ENCODE data around the gene PDZD8.

PDZD8 gene, protein sequence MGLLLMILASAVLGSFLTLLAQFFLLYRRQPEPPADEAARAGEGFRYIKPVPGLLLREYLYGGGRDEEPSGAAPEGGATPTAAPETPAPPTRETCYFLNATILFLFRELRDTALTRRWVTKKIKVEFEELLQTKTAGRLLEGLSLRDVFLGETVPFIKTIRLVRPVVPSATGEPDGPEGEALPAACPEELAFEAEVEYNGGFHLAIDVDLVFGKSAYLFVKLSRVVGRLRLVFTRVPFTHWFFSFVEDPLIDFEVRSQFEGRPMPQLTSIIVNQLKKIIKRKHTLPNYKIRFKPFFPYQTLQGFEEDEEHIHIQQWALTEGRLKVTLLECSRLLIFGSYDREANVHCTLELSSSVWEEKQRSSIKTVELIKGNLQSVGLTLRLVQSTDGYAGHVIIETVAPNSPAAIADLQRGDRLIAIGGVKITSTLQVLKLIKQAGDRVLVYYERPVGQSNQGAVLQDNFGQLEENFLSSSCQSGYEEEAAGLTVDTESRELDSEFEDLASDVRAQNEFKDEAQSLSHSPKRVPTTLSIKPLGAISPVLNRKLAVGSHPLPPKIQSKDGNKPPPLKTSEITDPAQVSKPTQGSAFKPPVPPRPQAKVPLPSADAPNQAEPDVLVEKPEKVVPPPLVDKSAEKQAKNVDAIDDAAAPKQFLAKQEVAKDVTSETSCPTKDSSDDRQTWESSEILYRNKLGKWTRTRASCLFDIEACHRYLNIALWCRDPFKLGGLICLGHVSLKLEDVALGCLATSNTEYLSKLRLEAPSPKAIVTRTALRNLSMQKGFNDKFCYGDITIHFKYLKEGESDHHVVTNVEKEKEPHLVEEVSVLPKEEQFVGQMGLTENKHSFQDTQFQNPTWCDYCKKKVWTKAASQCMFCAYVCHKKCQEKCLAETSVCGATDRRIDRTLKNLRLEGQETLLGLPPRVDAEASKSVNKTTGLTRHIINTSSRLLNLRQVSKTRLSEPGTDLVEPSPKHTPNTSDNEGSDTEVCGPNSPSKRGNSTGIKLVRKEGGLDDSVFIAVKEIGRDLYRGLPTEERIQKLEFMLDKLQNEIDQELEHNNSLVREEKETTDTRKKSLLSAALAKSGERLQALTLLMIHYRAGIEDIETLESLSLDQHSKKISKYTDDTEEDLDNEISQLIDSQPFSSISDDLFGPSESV

DNA sequence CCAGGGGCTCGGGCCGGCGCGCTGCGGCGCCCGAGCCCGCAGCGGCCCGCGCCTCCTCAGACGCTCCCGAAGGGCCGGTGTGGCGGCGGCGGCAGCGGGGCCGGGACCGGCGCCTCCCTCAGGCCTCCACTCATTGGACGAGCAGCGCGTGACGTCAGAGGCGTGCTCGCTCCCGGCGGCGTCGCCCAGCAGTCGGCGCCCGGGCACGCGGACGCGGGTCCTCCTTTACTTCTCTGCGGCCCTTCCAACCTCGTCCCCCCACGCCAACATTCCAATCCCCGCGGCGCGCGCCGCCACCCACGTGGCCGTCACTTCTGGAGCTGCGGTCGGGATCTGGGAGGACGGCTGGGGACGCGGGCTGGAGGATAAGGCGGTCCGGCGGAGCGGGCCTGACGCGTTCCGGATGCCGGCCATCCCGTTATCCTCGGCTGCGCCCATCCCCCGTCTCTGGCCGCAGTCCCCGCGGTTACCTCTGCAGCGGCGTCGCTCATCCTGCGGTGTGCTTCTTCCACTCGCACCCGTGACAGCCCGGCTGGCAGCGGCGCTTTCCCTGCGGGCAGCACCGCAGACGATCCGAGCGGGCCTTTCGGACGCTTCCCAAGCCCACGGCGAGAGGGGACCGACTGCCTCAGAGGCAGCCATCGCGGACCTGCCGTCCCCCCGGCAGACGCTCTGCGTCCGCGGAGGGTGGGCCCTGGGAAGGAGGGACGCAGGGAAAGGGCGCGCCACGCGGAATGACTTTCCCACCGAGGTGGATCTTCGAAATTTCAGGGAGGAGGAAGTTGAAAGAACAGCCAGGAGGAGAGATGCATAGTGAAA lies at the start of gene PDZD8:
TSS of gene PDZD8 (minus strand) at position 81 of the 819 bp plus-strand sequence. CDS start 213 bp downstream, outside the sequence.
- DNase-seq: peak; percentile 87

DNA sequence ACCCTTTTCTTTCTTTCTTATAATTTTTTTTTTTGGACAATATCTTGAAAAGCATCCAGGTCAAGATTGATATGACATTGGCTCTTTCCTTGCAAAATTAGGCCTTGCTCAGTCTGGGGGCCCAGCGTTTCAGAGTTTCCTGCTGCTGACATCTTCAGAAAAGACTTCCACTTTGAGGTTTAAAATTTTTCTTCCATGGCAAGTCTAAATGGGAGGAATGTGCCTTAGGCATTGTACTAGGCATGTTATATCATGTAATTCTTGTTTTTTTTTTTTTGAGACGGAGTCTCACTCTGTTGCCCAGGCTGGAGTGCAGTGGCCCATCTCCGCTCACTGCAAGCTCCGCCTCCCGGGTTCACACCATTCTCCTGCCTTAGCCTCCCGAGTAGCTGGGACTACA lies 48.9 kb upstream of the PDZD8 start:
- no peak for DNase-seq

DNA sequence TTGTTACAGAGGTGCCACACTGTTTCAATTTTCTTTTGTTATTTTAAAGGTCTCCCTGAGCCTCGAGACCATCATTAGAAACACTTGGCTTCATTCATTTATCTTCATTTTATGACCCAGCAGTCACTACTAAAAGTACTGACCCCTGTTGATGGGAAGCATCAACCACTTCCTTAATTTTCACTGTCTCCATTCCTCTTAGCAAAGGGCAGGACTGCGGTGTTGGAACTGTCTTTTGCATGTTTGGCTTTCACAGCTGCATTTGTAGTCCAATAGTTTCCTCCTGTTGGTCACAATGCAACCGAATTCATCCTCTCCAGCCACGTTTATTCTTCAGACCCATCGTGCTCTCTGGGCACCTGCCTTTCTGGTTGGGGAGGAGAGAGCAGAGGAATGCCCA lies 46.7 kb upstream of the PDZD8 start:
- DNase-seq: no peak

DNA sequence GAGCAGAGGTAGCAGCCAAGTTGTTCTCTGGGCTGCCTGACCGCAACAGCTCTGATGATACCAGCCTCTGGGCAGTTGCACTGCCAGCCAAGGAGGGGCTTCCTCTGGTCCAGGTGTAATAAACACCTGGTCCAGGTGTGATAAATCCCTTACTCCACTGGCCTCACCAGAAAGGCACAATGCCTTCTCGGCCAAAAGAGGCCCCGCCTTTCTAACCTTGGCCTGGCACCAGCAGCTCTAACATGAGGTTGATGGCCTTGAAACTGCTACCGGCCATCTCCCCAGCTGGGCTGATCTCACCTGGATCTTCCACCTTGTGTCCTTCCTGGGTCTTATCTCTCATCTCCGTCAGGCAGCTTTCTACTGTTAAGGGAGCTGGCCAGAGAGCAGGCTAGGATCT lies 45.5 kb upstream of the PDZD8 start:
- DNase-seq: no peak

DNA sequence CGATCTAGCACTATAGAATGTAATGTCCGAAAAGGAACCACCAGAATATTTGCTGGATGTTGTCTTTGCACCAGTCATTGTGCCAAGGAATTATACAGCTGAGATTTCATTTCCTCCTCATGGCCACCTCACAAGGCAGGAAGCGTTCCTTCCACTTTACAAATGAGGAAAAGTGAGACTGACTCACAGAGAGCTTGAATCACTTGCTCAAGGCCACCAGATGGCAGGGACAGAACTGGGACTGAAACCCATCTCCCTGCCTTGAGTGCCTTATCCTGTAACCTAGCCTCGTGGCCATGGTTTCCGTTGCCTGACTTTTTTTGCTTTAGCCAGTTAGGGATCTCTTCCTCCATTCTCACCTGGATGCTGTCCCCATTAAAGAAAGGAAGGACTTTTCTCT lies 44.7 kb upstream of the PDZD8 start:
- DNase-seq: no peak

DNA sequence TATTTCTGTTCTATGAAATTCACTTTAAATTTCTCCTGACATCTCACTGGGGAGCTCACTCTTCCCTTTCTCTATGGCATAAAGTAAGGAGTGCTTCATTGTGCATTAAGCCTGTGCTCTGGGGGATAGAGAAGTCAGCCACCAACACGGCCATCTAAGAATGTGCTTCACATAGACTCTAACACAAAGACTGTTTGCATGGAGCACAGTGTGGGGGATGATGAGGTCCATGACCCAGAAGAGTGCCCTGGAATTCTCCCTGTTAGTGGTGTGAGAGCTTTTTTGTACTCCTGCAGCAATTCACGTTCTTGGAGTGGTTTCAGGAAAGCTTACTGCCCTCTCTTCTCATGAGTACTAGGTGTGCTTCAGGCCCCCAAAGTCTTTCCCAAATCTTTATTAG lies 43.9 kb upstream of the PDZD8 start:
- DNase-seq: no peak

DNA sequence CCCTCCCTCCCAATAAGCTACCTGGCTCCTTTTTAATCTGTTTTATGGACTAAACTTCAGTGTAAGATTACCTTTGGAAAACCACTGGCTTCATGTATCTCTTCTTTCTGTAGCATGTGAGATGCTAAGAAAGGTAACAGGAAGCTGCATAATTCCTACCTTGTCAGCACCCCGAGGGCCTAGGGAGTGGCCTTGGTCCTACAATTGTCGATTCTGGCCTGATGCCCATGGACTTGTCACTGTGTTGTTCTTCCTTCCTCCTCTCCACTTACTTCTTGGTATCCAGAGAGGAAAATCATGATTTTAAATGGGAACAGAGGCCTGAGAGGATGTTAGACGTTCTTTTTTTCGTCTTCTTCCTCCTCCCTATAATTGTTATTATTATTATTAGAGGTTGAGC lies 42.9 kb upstream of the PDZD8 start:
- DNase-seq: no peak

DNA sequence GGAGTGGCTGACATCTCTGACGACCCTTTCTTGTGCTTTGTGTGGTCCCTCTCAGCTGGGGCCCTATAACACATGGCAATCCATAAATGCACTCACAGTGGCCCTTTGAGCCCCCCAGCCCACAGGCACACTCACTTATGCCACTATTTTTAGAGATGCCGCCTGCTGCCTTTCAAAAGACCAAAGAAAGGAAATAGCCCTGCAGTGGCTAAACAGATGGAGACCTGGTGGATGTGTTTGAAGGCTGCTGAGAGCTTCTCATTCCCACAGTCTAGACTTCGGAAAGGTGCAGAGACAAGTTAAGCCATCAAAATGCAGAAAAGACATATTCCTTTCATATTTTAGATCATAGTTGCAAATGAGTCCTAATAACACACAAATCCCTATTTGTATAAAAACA lies 42.0 kb upstream of the PDZD8 start:
- no peak for DNase-seq

DNA sequence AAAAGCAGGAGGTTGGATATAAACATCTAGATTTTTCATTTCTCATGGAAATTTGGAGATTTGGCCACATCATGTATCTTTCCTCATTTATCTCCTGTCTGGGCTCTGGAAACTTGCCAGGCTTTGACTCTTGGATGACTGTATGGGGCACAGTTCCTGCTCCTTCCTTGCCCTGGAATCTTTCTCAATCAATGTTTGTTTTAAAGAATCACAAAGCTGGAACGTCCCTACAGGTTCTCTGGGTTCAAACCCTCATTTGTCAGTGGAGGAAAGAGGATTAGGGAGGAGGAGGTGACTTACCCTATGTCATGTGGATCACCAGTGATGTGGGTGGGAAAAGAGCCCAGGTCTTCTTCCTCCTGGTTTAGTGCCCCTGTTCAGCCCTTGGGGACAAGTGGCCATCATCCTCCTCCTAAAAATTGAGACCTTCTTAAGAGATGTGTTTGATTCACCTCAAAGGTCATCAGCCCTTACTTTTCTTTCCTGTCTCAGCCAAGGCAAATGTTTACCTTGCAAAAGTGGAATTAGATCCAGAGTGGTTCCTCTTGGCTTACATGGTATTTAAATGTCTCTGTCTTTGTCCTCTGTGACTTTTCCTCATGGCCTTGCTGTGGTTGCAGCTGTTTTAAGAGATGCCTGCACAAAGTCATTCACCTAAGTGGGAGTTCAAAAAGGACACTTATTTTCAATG lies 38.8 kb upstream of the PDZD8 start:
- DNase-seq: no peak

DNA sequence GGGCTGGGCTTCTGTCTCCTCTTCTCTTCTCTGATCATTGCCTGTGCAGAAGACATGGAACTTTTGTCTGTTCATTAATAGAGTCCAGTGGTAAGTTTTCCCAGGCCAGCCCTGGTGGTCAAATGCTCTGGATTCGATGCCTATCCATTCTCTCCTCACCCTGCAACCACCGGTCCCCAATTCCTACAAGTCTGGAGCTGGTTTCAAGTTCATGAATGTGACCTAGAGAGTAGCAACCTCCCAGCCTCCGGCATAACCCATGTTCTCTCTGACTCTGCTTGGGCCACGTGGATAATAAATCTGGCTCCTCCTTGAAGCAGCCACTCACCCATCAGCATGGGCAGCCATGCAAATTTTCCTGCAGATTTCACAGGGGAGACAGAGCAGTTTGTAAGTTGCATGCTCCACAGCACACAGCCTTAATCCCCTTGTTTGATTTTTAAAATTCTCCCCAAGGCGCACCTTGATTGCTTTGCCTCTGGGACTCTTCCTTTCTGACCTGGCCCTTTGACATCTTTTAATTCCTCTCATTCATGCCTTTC lies 37.3 kb upstream of the PDZD8 start:
- no peak for DNase-seq

DNA sequence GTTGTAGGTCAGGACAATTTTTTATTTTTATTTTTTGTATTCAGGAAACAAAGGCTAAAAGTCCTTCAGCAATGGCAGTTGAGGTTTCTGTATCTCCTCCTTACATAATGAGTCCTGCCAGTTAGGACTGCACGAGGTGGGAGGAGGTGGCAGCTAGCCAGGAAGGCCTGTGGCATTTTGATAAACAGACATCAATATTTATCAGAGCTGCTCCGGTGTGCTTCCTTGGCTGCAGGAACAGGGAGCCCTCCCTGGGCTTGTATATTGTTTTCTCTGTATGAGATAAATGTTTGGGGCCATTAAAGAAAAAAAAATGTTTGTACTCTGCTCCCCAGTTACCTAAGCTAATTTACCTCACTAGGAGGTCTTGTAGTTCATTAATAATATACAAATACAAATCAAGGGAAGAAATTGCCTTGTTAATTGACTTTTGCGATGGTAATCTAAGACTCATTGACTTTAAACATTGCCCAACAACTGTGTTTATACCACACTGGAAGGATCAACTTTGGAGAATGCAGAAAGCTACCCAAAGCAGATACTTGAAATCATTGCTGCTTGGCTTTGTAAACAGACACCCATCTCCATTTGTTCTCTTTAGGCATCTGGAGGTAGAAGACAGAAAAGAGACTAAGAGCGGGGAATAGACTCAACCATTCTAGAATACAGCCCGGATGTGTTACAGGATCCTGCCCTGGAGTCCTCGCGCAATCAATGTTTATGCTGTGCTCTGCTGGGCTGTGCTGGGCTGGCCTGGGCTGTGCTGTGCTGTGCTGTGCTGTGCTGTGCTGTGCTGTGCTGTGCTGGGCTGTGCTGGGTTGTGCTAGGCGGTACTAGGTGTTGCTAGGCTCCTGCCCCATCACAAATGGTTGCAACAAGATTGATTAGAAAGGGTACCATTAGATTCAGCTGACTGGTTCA lies 36.5 kb upstream of the PDZD8 start:
- no peak for DNase-seq

DNA sequence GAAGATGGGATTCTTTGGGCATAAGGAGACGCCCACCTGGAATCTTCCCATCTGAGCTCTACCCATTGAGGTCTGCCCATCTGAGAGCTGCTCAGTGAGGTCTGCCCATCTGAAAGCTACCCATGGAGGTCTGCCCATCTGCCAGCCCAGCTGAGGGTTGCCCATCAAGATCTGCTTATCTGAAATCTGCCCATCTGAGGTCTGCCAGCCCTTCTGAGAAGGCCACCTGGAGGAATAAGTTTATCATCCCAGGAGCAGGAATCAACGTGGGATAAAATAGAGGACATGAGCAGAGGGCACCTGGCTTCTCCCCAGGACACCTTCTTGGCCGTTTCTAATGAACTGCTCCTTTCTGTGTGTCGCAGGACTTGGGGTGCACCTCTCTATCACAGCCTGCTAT lies 35.3 kb upstream of the PDZD8 start:
- no peak for DNase-seq

DNA sequence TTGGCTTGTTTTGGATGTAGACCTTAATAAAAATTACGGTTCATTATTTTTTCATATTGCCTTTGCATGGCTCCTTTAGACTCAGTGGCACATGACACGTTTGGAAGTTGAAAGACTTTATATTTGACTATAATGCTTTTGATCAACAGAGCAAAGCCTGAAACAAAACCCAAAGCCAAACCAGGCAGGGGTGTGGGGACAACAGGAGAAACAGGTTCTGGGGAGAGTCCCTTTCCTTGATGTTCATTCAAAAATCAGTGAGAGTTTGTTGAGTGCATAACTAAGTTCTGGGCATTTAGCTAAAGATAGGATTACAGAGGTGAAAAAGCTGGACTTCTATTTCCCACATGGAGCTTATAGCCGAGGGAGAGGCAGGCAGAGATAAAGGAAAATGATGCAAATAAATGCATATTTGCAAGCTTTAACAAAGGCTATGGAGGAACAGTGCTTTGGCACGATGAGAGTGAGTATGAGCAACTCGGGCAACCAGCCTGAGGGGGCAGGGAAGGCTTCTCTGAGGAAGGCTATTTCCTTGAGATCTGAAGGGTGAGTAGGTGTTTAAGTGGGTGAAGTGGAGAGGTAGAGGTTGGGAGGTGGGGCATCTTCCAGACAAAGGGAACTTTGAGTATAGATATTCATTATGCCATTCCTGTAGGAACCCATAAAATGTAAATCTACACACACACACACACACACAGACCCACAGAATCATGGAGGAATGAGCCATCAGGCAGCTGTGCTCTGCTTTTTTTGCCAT lies 34.5 kb upstream of the PDZD8 start:
- no peak for DNase-seq

DNA sequence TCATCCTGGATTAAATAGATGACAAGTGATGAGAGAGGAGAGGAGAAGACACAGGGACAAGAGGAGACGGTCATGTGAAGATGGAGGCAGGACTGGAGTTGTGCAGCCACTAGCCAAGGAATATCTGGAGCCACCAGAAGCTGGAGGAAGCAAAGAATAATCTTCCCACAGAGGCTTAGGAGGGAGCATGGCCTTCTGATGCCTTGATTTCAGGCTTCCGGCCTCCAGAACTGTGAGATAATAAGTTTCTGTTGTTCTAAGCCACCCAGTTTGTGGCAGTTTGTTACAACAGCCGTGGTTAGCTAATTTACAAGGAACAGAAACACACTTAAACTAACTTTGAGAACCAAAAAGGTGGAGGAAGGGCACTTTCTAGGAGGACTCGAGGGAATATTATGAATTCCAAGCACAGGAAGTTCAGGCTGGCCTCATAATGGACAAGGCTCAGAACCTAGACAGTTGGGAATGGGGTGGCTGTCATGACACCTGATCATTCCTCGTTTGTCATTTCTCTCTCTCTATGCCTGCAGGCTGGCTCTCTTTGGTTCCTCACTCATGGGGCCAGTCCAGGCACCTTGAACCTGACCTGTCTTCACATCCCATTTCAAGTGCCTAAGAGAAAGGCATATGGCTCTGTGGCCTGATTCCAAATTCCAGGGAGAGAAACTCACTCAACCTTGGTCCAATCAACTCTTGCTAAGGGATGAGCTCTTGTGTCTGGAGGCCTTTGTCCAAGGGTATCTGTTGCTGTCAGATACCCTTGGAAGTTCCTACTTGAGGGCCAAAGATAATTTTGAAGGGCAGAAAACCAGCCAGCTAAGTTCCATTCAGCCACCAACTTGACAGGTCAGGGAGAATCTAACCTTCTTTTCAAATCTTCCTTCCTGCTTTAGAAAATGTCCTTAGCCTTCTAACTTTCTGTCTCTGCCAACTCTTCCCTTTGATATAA lies 33.5 kb upstream of the PDZD8 start:
- DNase-seq: no peak

DNA sequence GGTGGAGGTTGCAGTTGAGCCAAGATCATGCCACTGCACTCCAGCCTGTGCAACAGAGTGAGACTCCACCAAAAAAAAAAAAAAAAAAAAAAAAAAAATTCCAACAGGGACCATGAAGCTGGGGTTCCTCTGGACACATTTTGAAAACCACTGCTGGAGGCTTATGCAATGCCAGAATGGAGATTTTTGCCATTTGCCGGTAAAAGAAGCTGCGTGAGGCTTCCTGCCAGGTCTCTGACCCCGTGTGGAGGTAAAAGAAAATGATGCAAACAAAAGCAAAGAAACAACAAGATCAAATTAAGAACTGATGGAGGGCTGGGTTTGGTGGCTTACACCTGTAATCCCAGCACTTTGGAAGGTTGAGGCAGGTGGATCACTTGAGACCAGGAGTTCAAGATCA lies 30.5 kb upstream of the PDZD8 start:
- DNase-seq: no peak

DNA sequence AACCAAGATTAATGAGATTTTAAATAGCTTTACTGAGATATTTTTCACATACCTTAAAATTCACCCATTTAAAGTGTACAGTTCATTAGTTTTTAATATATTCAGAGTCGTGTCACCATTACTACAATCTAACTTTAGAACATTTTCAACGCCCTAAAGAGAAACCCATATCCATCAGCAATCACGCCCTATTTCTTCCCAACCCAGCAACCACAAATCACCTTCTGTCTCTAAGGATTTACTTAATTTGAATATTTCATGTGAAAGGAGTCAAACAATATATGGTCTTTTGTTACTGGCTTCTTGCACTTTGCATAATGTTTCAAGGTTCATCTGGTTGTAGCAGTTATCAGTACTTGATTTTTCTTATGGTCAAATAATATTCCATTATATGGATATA lies 25.1 kb upstream of the PDZD8 start:
- no peak for DNase-seq

DNA sequence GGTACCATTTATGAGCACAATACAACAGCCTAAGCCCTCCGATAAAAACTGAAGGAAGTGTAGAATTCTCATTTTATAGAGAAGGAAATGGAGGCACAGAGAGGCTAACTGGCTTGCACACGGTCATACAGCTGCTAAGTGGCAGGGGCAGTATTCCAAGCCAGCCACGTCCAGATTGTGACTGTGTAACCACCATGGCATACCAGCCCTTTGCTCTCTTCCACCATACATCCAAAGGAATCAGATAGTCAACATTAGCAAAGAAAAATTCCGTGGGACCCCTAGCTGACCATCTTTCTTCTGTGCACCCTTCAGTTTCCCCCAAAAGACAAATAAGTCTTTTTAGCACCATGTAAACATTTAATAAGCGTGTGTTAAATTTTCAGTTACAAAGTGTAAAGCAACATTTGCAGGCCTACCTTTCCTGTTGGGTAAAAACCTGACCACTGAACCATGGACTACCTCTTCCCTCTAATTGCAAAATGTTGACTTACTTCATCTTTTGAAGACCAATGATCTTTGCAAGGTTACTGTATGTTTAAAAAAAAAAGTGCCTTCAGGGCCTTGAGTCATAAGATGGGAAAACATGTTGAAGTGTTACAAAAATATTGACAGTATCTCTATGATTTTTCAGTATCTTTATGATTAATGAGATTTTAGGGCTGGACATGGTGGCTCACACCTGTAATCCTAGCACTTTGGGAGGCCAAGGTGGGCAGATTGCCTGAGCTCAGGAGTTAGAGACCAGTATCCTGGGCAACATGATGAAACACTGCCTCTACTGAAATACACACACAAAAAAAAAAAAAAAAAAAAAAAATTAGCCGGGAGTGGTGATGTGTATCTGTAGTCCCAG lies 24.3 kb upstream of the PDZD8 start:
- DNase-seq: no peak

DNA sequence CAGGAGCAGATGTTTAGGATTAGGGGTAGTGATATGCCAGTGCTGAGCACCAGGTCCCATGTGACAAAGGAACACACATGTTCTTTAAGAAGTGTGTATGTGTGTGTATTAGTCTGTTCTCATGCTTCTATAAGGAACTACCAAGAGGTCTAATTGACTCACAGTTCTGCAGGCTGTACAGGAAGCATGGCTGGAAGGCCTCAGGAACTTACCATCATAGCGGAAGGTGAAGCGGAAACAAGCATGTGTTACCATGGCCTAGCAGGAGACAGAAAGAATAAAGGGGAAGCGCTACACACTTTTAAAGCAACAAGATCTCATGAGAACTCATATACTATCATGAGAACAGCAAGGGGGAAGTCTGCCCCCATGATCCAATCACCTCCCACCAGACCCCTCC lies 22.8 kb upstream of the PDZD8 start:
- no peak for DNase-seq

All from activated CD4-positive, alpha-beta T cell treated with anti-CD3 and anti-CD28 coated beads for 1 hour (primary cell).